ENCODE results near the gene B4GALNT3. TPM values are rescaled to one million over a fixed set of nuclear protein-coding genes. Genes with fewer than 3 reads are reported as not detected.

B4GALNT3 gene
- polyA plus RNA-seq, 3 donors, result 15.1 to 21.6 (median 17.1) TPM

DNA sequence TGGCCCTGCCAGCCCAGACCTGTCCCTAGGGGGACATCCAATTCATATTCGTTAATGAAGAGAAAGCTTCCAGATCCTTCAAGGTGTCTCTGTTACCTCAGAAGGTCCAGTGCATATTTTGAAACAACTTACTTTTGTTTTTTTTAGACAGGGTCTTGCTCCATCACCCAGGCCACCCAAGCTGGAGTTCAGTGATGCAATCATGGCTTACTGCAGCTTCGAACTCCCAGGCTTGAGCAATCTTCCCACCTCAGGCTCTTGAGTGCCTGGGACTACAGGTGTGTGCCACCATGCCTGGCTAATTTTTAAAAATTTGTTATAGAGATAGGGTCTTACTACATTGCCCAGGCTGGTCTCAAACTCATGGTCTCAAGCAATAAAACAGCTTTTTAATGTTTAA is 48.4 kb downstream of the B4GALNT3 start:
- DNase-seq, result no peak

DNA sequence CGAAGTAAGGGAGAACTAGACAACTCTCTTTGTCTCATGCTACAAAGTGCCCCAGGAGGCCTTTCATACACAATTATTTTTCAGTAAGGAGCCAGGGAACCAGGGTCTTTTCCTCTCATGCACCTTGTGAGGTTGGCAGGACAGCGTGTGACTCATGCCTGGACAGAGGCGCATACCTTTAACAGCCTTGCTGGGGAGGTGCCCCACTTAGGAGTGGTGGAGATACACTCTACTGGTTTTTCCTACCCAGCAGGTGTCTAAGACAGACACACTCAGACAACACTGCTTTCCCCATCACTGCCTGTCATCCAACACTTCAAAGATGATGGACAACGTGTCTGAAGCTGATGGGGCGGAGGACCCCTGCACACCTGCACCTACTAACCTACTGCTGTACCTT is 49.1 kb downstream of the B4GALNT3 start:
- DNase-seq, result no peak

DNA sequence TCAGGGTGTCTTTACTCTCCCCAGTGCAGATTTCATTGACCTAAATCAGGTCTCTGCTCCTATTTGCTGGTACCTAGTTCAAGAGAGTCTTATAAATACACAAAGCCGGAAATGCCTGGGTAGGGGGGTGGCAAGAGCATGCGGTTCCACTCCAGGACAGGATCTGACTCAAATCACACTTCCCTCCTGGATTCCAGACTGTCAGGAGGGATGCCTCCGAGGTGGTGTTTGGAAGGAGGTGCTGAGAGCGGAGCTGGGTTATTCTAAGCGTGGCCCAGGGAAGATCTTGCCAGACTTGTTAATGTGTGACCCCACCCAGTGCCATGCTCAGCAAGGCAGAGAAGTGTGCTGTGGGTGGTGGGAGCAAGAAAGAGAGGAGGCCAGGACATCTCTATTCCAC is 49.8 kb downstream of the B4GALNT3 start:
- DNase-seq, result no peak

DNA sequence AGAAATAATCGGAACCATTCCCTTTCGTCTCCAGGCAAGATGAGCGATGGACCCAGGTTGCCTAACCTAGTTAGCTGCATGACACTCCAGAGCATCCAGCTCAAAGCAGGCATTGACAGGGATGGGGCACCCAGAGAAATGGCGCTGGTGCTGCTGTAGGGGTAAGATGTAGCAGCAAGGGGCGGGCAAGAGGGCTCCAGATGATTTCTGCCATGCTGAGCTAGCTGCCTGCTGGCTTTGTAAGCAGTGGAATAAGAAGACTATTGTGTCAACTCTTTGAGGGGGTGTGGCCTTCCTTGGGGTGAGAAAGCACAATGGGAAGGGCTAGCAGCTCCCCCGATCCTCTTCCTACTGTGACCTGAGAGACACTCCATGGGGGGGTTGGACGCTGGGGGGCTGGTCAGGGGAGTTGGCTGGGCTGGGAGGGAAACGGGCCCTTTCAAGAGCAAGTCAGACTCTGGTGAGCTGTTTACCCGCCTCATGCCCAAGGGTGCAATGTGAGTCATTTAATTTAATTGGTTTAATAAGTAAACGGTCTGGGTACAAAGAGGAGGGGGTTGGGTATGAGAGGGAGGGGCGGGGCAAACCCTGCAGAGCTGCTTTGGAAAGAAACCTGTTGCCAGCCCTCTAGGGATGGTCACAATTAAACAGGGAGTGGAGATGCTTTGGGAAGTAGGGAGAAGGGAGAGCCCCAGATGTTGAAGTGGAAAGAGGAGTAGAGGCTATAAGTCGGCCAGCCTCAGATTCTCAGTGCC is 50.5 kb downstream of the B4GALNT3 start:
- peak; percentile 43 for DNase-seq

DNA sequence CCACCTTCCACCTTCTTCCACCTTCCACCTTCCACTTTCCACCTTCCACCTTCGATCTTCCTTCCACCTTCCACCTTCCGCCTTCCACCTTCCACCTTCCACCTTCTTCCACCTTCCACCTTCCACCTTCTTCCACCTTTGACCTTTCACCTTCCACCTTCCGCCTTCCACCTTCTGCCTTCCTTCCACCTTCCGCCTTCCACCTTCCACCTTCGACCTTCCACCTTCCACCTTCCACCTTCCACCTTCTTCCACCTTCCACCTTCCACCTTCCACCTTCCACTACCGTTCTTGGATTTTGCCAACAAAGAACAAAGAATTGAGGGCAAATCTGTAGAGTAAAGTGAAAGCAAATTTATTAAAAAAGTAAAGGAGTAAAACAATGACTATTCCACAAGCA is 53.2 kb downstream of the B4GALNT3 start:
- no peak for DNase-seq

DNA sequence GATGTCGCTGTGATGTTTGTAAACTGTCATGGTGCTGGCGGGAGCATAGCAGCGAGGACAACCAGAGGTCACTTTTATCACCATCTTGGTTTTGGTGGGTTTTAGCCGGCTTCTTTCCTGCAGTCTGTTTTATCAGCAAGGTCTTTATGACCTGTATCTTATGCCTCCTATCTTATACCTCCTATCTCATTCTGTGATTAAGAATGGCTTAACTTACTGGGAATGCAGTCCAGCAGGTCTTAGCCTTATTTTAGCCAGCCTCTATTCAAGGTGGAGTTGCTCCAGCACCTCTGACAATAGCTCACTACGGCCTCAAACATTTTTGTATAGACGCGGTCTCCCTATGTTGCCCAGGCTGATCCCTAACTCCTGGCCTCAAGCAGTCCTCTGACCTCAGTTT is 53.7 kb downstream of the B4GALNT3 start:
- no peak for DNase-seq

DNA sequence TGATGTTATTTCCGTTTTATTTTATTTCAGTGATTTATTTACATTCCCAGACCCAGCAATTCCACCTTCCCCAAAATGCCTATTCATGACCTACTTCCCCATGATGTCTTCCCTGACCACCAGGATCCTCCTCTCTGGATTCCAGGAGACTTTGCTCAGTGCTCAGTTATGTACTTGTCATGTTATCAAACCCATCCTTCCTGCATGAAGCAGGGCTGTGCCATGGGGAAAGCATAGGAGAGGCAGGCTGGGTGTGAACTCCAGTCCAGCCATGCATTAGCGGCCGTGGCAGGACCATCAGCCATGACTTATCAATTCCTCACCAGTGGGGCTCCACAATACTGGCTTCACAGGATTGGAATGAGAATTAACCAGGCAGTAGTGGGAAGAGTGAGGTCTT is 57.8 kb downstream of the B4GALNT3 start:
- no peak for DNase-seq

DNA sequence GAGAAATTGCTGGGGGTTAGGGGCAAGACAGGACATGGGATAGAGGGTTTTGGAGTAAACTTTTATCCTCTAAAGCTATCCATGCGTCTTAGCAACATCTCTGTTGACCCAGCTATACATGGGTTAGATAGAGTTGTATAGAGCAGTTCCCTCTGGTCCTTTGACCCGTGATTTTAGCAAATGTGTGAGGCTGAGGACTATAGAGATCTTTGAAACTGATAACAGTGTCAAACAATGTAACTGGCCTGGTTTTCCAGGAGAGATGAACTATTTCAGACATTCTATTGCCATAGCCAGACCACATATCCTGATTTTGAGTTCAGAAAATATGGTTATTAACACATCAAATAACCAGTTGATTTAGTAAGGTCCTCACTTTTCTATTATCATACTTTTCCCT is 60.4 kb downstream of the B4GALNT3 start:
- no peak for DNase-seq

DNA sequence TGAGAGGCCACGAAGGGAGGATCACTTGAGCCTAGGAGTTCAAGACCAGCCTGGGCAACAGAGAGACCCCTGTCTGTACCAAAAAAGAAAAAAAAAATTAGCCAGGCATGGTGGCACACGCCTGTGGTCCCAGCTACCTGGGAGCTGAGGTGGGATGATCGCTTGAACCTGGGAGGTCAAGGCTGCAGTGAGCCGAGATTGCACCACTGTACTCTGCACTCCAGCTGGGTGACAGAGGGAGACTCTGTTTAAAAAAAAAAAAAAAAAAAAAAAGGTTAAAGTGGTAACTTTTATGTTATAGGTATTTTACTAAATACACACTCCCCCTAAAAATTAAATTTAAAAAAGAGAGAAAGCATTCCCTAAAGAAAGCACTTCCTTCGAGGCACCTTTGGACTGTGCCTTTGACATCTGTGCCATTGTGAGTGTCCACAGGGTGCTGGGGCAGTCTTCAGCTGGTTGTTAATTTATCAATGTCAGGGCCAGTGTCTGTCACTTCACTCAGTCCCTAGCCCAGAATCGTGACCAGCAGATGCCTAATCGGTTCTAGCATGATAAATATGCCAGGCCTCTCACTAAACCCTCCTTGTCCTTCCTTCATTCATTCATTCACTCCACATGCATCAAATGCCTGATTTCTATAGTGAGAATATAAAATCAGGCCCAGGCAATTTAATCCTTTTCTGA is 63.1 kb downstream of the B4GALNT3 start:
- no peak for DNase-seq

DNA sequence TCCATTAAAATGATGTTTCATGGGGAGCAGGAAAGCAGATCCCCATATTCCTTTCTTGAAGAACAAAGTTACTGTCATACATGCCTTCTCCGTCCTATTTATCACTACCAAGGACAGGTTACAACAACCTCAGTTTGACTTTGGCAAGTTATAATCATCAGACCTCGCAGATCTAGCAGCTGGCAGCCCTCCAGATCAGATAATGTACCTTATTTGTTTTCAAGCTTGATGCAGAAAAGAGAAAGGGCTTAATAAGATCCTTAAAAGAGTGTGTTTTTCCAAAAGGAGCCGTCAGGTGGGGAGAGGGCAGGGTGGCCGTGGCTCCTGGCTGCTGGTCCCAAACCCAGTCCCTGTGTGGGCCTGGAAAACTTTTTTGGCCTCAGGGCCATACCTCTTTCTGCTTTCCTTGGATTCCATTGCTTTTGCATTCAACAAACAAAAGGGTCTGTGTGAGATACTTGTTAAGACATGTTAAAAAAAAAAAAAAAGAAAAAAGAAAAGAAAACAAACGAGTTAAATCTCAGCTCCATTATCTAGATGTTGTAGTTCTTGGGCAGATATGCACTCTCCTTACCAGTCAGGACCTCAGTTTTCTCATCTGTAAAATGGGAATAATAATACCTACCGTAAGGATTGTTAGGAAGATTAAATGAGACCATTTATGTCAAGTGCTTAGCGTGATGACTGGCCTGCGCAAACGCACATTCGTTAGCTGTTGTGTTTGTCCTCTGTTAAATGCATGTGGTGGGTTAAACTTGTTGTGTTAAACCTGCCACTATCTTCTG is 64.6 kb downstream of the B4GALNT3 start:
- no peak for DNase-seq

DNA sequence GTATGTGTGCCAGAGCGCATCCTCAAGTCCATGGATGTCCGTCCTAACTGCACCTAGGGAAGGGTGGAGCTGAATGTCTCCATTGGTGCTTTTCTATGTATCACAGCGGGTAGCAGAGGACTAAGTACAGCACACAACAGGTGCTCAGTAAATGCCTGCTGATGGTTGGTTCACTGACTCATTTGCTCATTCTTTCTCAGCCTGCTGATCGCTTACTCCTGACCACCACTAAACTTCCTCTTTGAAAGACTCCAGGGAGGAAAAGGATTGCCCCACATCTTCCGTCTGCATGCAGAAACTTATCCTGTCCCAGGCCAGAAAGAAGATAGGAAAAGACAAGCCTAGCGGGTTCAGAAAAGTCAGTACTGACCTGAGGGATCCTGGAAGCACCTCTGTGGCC is 66.3 kb downstream of the B4GALNT3 start:
- DNase-seq, result no peak

DNA sequence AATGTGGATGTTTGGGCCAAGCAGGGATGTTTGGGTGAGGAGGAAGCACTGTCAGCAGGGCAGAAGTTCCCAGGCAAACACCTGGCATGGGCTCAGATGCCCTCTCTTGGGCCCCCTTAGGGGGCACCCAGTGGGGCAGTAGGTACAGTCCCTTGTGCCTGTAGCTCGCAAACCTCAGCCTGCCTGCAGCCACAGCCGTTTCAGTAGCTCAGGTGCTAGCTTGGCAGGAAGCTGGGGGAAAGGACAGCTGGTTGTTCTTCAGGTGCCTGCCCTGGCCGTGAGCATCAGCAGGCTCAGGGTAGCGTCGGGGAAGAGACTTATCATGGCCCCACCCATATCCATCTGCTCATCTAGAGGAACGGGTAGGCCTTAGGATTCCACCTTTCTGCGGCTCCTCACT is 67.5 kb downstream of the B4GALNT3 start:
- DNase-seq, result no peak

DNA sequence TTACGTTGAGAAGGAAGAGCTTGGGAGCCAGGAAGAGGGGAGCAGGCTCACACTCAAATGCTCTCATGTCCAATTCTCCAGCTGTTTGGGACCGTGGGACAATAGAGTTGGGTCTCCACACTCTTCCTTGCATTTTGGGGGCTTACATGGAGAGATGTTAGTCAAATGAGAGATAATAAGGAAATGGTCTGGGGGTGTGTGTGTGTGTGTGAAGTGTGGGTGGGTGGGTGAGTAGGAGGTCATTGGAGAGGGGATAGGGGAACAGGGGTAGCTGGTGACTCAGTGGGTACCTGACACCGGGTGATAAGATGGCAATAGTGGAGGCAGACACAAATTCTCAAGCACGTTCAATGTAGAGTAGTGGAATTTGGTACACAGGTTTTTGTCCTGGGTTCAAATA is 68.0 kb downstream of the B4GALNT3 start:
- no peak for DNase-seq

DNA sequence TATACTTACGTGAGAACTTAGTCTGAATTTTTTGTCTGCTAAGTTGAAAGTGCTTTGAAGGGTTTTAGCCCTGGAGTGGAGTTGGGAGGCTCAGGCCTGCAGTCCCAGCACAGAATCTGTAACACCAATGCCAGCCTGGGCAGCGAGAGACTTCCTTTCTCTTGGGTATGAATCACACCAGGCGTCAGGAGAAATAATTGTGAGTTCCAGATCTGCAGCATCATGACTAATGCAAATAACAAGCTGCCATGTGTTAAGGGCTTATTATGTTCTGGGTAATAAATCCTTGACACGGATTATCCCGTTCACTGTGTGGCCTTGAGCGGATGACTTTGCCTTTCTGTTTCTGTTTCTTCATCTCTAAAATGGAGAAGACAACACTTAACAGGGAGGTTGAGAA is 70.6 kb downstream of the B4GALNT3 start:
- no peak for DNase-seq

DNA sequence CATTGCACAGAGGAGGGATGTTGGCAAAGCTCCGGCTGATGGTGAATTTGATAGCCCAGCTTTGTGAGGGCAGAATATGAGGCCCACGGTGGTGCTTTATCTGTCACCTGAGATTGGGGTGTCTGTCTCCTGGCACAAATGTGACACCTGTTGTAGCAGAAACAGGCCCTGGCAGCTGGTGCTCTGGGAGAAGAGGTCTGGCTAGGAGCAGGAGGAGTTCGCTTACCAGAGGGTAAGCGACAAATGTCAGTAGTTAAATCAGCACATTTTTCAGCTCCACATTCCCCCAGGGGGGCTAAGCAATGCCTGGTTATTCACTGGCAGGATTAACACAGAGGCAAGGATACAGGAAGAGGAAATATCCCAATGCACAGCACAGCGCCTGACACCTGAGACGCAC is 71.1 kb downstream of the B4GALNT3 start:
- no peak for DNase-seq

DNA sequence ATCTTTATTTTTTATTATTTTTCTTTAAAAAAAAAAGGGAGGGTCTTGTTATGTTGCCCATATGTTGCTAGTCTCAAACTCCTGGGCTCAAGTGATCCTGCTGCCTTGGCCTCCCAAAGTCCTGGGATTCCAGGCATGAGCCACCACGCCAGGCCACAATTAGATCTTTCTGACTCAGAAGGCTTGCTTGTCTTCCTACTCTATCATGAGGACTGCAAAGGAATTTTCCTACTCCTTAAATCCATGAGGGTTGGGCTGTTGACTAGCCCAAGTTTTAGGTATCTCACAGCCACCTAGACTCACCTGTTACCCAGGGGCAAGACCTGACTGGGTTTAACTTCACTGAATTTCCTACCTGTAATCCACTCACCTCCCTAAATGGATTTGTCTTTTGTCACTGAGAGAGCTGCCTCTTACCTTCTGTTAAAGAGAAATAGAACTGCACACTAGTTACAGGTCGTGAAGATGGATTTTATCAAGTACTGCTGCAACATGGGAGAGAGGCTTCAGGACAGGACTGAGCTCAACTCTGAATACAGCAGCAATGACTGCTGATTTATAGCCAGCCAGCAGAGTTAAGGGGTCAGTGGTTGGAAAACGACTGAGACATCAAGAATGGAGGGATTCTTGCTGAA is 72.3 kb downstream of the B4GALNT3 start:
- DNase-seq, result no peak

DNA sequence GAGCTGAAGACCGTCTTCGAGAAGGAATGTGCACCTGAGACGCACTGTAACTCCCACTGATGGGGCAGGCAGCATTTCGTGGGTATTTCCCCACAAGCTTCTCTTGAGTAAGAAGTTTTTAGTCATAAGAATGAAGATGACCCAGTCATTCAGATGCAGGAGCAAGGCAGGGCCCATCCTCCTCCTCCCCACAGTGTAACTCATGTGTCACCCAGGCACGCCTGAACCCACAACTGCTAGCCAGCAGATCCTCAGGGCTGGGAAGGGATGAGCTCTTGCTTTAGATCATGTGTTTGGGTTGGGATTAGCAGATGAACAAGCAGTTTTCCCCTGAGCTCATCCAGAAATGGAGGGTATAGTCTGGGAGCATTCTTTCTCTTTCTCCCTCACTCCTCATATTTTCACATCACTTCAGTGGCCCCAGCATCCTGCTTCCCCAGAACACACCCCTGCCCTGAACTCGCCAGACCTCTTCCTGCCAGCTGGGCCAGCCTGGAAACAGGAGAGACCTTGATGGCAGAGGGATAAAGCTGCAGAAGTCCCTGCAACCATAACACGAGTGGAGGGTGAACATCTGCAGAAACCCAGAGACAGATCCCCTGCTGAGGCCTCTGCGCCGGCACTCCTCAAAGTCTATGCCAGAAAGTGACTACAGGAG is 73.3 kb downstream of the B4GALNT3 start:
- no peak for DNase-seq

DNA sequence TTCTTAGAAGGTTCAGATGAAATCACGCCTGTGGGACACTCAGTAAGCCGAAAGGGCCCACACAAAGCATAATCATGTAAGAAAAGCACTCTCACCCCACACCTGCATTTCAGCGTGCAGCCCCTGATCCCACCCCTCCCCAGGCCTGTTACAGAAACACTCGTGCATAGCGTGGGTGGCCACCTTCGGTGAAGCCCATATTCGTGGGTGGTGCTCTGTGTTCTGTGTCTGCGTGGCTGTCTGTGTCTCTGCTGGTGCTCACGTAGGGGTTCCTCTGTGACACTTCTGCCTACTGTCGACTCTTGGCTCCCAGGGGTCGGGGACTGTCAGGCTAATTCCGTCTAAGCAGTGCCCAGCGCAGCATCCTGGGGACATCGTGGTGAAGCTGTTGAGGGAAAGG is 74.0 kb downstream of the B4GALNT3 start:
- no peak for DNase-seq

DNA sequence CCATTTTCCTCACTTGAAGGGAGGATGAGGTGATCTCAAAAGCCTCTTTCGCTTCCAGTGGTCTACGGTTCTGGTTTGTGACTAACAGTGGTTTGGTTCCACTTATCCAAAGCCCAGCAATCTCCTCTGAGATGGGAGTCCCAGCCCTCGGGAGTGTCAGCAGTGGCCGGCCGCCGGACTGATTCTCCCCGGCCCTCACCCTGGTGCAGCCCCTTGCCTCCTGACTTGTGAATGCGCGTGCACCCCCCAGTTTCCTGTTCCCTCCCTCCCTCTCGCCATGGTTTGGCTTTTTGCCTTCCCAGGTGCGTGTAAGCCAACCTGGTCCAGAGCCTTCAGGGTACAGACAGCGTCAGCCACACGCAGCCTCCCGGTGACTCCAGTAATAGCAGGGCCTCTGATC is 74.5 kb downstream of the B4GALNT3 start:
- no peak for DNase-seq

DNA sequence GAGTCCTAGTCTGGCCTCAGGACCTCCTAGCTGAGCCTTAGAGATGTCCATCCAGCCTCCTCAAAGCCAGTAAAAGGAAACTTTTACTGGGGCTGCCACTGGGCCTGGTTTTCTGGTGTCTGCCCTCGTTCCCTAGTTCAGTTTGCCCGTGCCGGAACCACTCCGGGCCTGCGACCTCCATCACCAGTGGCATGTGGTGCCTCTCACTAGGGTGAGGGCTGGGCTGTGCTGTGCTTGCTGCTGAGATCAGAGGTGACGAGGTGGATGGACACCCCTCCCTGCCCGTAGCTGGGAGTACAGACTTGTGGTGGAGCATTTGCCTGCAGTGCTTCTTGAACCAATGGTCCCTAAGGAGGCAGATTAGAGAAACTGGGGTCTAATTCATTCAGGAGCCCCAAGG is 75.7 kb downstream of the B4GALNT3 start:
- DNase-seq, result no peak

DNA sequence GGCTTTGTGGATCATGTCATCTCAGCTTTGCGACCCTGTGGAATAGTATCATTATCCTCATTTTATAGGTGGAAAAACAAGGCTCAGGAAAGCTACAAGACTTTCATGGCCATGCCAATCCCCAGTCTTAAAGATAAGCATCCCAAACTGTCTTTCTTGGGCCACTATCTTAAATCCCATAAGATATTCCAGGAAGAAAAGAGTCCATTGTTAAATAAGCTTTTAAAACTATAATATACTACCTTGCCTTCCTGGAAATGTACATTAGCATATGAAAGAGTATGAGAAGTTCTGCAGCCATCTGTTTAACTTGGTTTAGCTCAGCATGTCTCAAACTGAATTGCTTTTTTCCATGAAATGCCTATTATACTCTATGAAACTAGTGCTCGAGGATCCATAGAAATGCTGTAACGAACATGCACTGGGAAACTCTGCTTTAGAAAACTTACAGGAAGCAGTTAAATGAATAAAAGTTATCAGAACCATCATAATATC is 77.1 kb downstream of the B4GALNT3 start:
- DNase-seq, result no peak

DNA sequence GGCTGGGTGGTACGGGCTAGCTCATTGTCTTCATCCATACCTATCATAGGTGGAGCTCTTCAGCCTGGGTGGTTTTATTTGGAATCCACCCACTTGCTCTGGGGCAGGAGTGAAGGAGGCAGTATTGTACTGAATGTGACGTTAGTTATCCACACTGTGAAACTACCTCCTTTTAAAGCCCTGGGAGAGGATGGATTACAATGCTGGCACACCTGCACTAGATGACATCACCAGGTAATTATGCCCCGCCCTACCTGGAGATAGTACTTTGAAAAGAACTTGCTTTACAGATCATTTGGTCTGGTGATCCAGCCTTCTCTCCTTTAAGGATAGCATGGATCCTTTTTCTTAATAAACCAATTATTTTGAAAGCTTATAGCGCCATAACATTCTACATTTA is 78.0 kb downstream of the B4GALNT3 start:
- DNase-seq, result no peak

Measured in renal pelvis (tissue), 4 donors.